Measurements from ENCODE around the gene CCNJL. TPM values are rescaled to one million over a fixed set of nuclear protein-coding genes. Genes with fewer than 3 reads are reported as not detected.

CCNJL gene
- total RNA-seq, 1 donor: 0.94 TPM

- peaks cover 55% of the 10 kb centered on the region for H3K27me3 ChIP-seq (ENCODE audit: insufficient read depth, low read length)
- H3K4me1 ChIP-seq (ENCODE audit: insufficient read depth, low read length): peaks cover 35% of the 10 kb centered on the region
- H3K9me3 ChIP-seq (ENCODE audit: low read depth, low read length): no peaks in the 10 kb centered on the region
- H3K4me3 ChIP-seq (ENCODE audit: low read length): peak overlapping the region; percentile 40
Observed at GRCh38 chr5:160312960-160313727, 780 bp upstream of the CCNJL start.

- Histone ChIP-seq H3K27me3 (ENCODE audit: insufficient read depth, low read length) (peaks cover 55% of the 10 kb centered on the region), H3K4me3 (ENCODE audit: low read length) (peak overlapping the region; percentile 40), H3K9me3 (ENCODE audit: low read depth, low read length) (no peaks in the 10 kb centered on the region), H3K4me1 (ENCODE audit: insufficient read depth, low read length) (peaks cover 24% of the 10 kb centered on the region)
Observed at GRCh38 chr5:160311491-160312133, 752 bp downstream of the CCNJL start.

- Histone ChIP-seq H3K9me3 (ENCODE audit: low read depth, low read length) (no peaks in the 10 kb centered on the region), H3K4me1 (ENCODE audit: insufficient read depth, low read length) (peaks cover 19% of the 10 kb centered on the region), H3K27me3 (ENCODE audit: insufficient read depth, low read length) (peaks cover 55% of the 10 kb centered on the region), H3K4me3 (ENCODE audit: low read length) (peak overlapping the region; percentile 8)
Observed at GRCh38 chr5:160310552-160311295, 1.6 kb downstream of the CCNJL start.

- H3K4me3 ChIP-seq (ENCODE audit: low read length): no peak overlapping the region
Observed at GRCh38 chr5:160310140-160310539, 2.2 kb downstream of the CCNJL start.

GRCh38 chr5:160306696-160307095 lies 5.7 kb downstream of the CCNJL start:
- H3K27me3 ChIP-seq (ENCODE audit: insufficient read depth, low read length): peaks cover 31% of the 10 kb centered on the region
- H3K4me1 ChIP-seq (ENCODE audit: insufficient read depth, low read length): peaks cover 7% of the 10 kb centered on the region
- no peaks in the 10 kb centered on the region for H3K9me3 ChIP-seq (ENCODE audit: low read depth, low read length)
- H3K4me3 ChIP-seq (ENCODE audit: low read length): no peak overlapping the region

More at GRCh38 chr5:160310140-160310539, 2.2 kb downstream of the CCNJL start:
- Histone ChIP-seq H3K27me3 (ENCODE audit: insufficient read depth, low read length) (peaks cover 55% of the 10 kb centered on the region), H3K9me3 (ENCODE audit: low read depth, low read length) (no peaks in the 10 kb centered on the region), H3K4me1 (ENCODE audit: insufficient read depth, low read length) (peaks cover 19% of the 10 kb centered on the region)

GRCh38 chr5:160305319-160305718 lies 7.0 kb downstream of the CCNJL start:
- peaks cover 17% of the 10 kb centered on the region for H3K27me3 ChIP-seq (ENCODE audit: insufficient read depth, low read length)
- no peak overlapping the region for H3K4me3 ChIP-seq (ENCODE audit: low read length)
- H3K4me1 ChIP-seq (ENCODE audit: insufficient read depth, low read length): no peaks in the 10 kb centered on the region
- no peaks in the 10 kb centered on the region for H3K9me3 ChIP-seq (ENCODE audit: low read depth, low read length)

- H3K4me1 ChIP-seq (ENCODE audit: insufficient read depth, low read length): no peaks in the 10 kb centered on the region
- H3K4me3 ChIP-seq (ENCODE audit: low read length): no peak overlapping the region
- no peaks in the 10 kb centered on the region for H3K9me3 ChIP-seq (ENCODE audit: low read depth, low read length)
- H3K27me3 ChIP-seq (ENCODE audit: insufficient read depth, low read length): peaks cover under 1% of the 10 kb centered on the region
Observed at GRCh38 chr5:160303690-160304089, 8.7 kb downstream of the CCNJL start.

- no peak overlapping the region for H3K4me3 ChIP-seq (ENCODE audit: low read length)
- no peaks in the 10 kb centered on the region for H3K27me3 ChIP-seq (ENCODE audit: insufficient read depth, low read length)
- H3K4me1 ChIP-seq (ENCODE audit: insufficient read depth, low read length): peaks cover 37% of the 10 kb centered on the region
- no peaks in the 10 kb centered on the region for H3K9me3 ChIP-seq (ENCODE audit: low read depth, low read length)
Observed at GRCh38 chr5:160298189-160298588, 14.2 kb downstream of the CCNJL start.

GRCh38 chr5:160297776-160298175 lies 14.6 kb downstream of the CCNJL start:
- H3K4me3 ChIP-seq (ENCODE audit: low read length): no peak overlapping the region
- H3K27me3 ChIP-seq (ENCODE audit: insufficient read depth, low read length): no peaks in the 10 kb centered on the region
- H3K9me3 ChIP-seq (ENCODE audit: low read depth, low read length): no peaks in the 10 kb centered on the region
- H3K4me1 ChIP-seq (ENCODE audit: insufficient read depth, low read length): peaks cover 37% of the 10 kb centered on the region

- H3K9me3 ChIP-seq (ENCODE audit: low read depth, low read length): no peaks in the 10 kb centered on the region
- no peak overlapping the region for H3K4me3 ChIP-seq (ENCODE audit: low read length)
- H3K27me3 ChIP-seq (ENCODE audit: insufficient read depth, low read length): no peaks in the 10 kb centered on the region
- peaks cover 37% of the 10 kb centered on the region for H3K4me1 ChIP-seq (ENCODE audit: insufficient read depth, low read length)
Observed at GRCh38 chr5:160297004-160297403, 15.4 kb downstream of the CCNJL start.

- Histone ChIP-seq H3K9me3 (ENCODE audit: low read depth, low read length) (no peaks in the 10 kb centered on the region), H3K4me3 (ENCODE audit: low read length) (no peak overlapping the region), H3K4me1 (ENCODE audit: insufficient read depth, low read length) (peaks cover 37% of the 10 kb centered on the region), H3K27me3 (ENCODE audit: insufficient read depth, low read length) (no peaks in the 10 kb centered on the region)
Observed at GRCh38 chr5:160296496-160296895, 15.9 kb downstream of the CCNJL start.

GRCh38 chr5:160293901-160294561 lies 18.3 kb downstream of the CCNJL start:
- peaks cover 45% of the 10 kb centered on the region for H3K4me1 ChIP-seq (ENCODE audit: insufficient read depth, low read length)

GRCh38 chr5:160293386-160293785 lies 19.0 kb downstream of the CCNJL start:
- no peak overlapping the region for H3K4me3 ChIP-seq (ENCODE audit: low read length)
- peaks cover 42% of the 10 kb centered on the region for H3K4me1 ChIP-seq (ENCODE audit: insufficient read depth, low read length)
- no peaks in the 10 kb centered on the region for H3K9me3 ChIP-seq (ENCODE audit: low read depth, low read length)
- H3K27me3 ChIP-seq (ENCODE audit: insufficient read depth, low read length): no peaks in the 10 kb centered on the region

More at GRCh38 chr5:160293901-160294561, 18.3 kb downstream of the CCNJL start:
- Histone ChIP-seq H3K4me3 (ENCODE audit: low read length) (no peak overlapping the region), H3K27me3 (ENCODE audit: insufficient read depth, low read length) (no peaks in the 10 kb centered on the region), H3K9me3 (ENCODE audit: low read depth, low read length) (no peaks in the 10 kb centered on the region)

- Histone ChIP-seq H3K4me1 (ENCODE audit: insufficient read depth, low read length) (peaks cover 33% of the 10 kb centered on the region), H3K27me3 (ENCODE audit: insufficient read depth, low read length) (no peaks in the 10 kb centered on the region), H3K9me3 (ENCODE audit: low read depth, low read length) (no peaks in the 10 kb centered on the region), H3K4me3 (ENCODE audit: low read length) (no peak overlapping the region)
Observed at GRCh38 chr5:160291467-160291866, 20.9 kb downstream of the CCNJL start.

- Histone ChIP-seq H3K9me3 (ENCODE audit: low read depth, low read length) (no peaks in the 10 kb centered on the region), H3K4me1 (ENCODE audit: insufficient read depth, low read length) (peaks cover 29% of the 10 kb centered on the region), H3K27me3 (ENCODE audit: insufficient read depth, low read length) (no peaks in the 10 kb centered on the region), H3K4me3 (ENCODE audit: low read length) (no peak overlapping the region)
Observed at GRCh38 chr5:160290751-160291150, 21.6 kb downstream of the CCNJL start.
